IMR-90 (cell line): Measurements from ENCODE around the gene CLSTN1. TPM values are rescaled to one million over a fixed set of nuclear protein-coding genes. Genes with fewer than 3 reads are reported as not detected.
A peak's percentile ranks its signal among the peaks of the same experiment; 100 is the strongest.

ENCODE experiments used
- ATAC-seq: fragments of 200-7000 bp; cut with Tn5 transposase; 2 replicates; pipeline ENCODE4 v1.9.1; 2020; ENCODE audit warnings: low read depth, mild to moderate bottlenecking, moderate library complexity
- BruUV-seq: library from RNA; stranded (reverse); fragments of 400-500 nt; replicated peaks from 2 replicates; lab custom pipeline; 2021; lab: Mats Ljungman, UMichigan
- CTCF ChIA-PET: fragments of 300-600 bp; formaldehyde crosslinking; extraction: SDS; loops from one replicate; lab custom pipeline; 2021; ENCODE audit warnings: antibody characterized with exemption; lab: Yijun Ruan, JAX
- POLR2A ChIA-PET: fragments of 300-600 bp; sonication (Branson Sonifier 250); formaldehyde crosslinking; loops from one replicate; lab custom pipeline; 2022; ENCODE audit warnings: antibody characterized with exemption; ENCODE audit not compliant: unreplicated experiment; lab: Charles Lee
- DNase-seq: peaks from one replicate; pipeline ENCODE4 v3.0.0; 2013
- H2AFZ ChIP-seq: replicated peaks from 2 replicates; pipeline ENCODE3; 2013; ENCODE audit warnings: low read length, mild to moderate bottlenecking; ENCODE audit not compliant: poor library complexity
- H2AK5ac ChIP-seq: 2 replicates; pipeline ENCODE4 v1.6.1; 2013; ENCODE audit warnings: low read depth, low read length, inconsistent platforms
- H2AK9ac ChIP-seq: replicated peaks from 2 replicates; pipeline ENCODE3; 2013; ENCODE audit warnings: mild to moderate bottlenecking, low read depth, low read length, moderate library complexity; ENCODE audit not compliant: poor library complexity
- H2BK120ac ChIP-seq: 2 replicates; pipeline ENCODE4 v1.6.1; 2013; ENCODE audit warnings: low read depth, low read length, inconsistent platforms
- H2BK15ac ChIP-seq: 3 replicates; pipeline ENCODE4 v1.6.1; 2013; ENCODE audit warnings: low read depth, low read length, inconsistent platforms
- H2BK20ac ChIP-seq: 2 replicates; pipeline ENCODE4 v1.6.1; 2013; ENCODE audit warnings: low read depth, mild to moderate bottlenecking, inconsistent platforms, low read length, moderate library complexity
- H2BK5ac ChIP-seq: 2 replicates; pipeline ENCODE4 v1.6.1; 2013; ENCODE audit warnings: mild to moderate bottlenecking, low read depth, low read length, inconsistent platforms; ENCODE audit not compliant: poor library complexity, severe bottlenecking
- H3K14ac ChIP-seq: replicated peaks from 2 replicates; pipeline ENCODE4 v1.6.1; 2013; ENCODE audit warnings: low read depth, low read length, inconsistent platforms
- H3K18ac ChIP-seq: 2 replicates; pipeline ENCODE4 v1.6.1; 2013; ENCODE audit warnings: low read depth, low read length, control low read depth
- H3K23ac ChIP-seq: 2 replicates; pipeline ENCODE4 v1.6.1; 2013; ENCODE audit warnings: low read depth, low read length, inconsistent platforms
- H3K27ac ChIP-seq: 2 replicates; pipeline ENCODE4 v1.5.1; 2013; ENCODE audit warnings: mild to moderate bottlenecking, control low read depth, low read length; ENCODE audit not compliant: insufficient read depth
- H3K27me3 ChIP-seq: 2 replicates; pipeline ENCODE4 v1.6.1; 2013; ENCODE audit warnings: low read length; ENCODE audit not compliant: control insufficient read depth, insufficient read depth
- H3K36me3 ChIP-seq: 2 replicates; pipeline ENCODE4 v1.6.1; 2013; ENCODE audit warnings: low read length, mixed read lengths; ENCODE audit not compliant: control insufficient read depth, insufficient read depth
- H3K4ac ChIP-seq: 2 replicates; pipeline ENCODE4 v1.6.1; 2013; ENCODE audit warnings: low read depth, low read length, inconsistent platforms
- H3K4me1 ChIP-seq: 2 replicates; pipeline ENCODE4 v1.6.1; 2013; ENCODE audit warnings: low read length, mixed read lengths; ENCODE audit not compliant: control insufficient read depth, insufficient read depth
- H3K4me2 ChIP-seq: 2 replicates; pipeline ENCODE4 v1.6.1; 2013; ENCODE audit warnings: low read depth, mild to moderate bottlenecking, control low read depth, low read length, moderate library complexity
- H3K4me3 ChIP-seq: 2 replicates; pipeline ENCODE4 v1.5.1; 2013; ENCODE audit warnings: low read depth, mild to moderate bottlenecking, control low read depth, low read length, moderate library complexity; ENCODE audit not compliant: insufficient read depth
- H3K56ac ChIP-seq: 2 replicates; pipeline ENCODE4 v1.6.1; 2013; ENCODE audit warnings: low read length, inconsistent platforms; ENCODE audit not compliant: insufficient read depth; ENCODE audit errors: extremely low read depth
- H3K79me1 ChIP-seq, 2 experiments: 2 replicates each; pipeline ENCODE4 v1.6.1; 2013; ENCODE audit warnings: low read length in 2 of 2, inconsistent platforms in 1 of 2, low read depth in 1 of 2
- H3K9ac ChIP-seq: 2 replicates; pipeline ENCODE4 v1.6.1; 2013; ENCODE audit warnings: low read depth, low read length, control low read depth
- H3K9me1 ChIP-seq: 2 replicates; pipeline ENCODE4 v1.6.1; 2013; ENCODE audit warnings: low read length, inconsistent platforms; ENCODE audit not compliant: insufficient read depth
- H3K9me3 ChIP-seq: 2 replicates; pipeline ENCODE4 v1.6.1; 2013; ENCODE audit warnings: low read length; ENCODE audit not compliant: control insufficient read depth, insufficient read depth
- H4K20me1 ChIP-seq: 2 replicates; pipeline ENCODE4 v1.6.1; 2013; ENCODE audit warnings: low read length, inconsistent platforms; ENCODE audit not compliant: insufficient read depth
- H4K5ac ChIP-seq: 2 replicates; pipeline ENCODE4 v1.6.1; 2013; ENCODE audit warnings: mild to moderate bottlenecking, low read depth, low read length, control low read depth
- H4K8ac ChIP-seq, 2 experiments: 2 replicates each; pipeline ENCODE4 v1.6.1; 2013; ENCODE audit warnings: low read depth in 2 of 2, low read length in 2 of 2, control low read depth in 1 of 2, inconsistent platforms in 1 of 2
- H4K91ac ChIP-seq: 2 replicates; pipeline ENCODE4 v1.6.1; 2013; ENCODE audit warnings: low read depth, low read length, inconsistent platforms; ENCODE audit not compliant: insufficient read depth
- BHLHE40 ChIP-seq: fragments of 150-350 bp; IDR thresholded peaks from 2 replicates; pipeline ENCODE4 v1.6.1; 2016; ENCODE audit warnings: mild to moderate bottlenecking, low read depth, low read length
- CEBPB ChIP-seq: IDR thresholded peaks from 2 replicates; pipeline ENCODE4 v1.6.1; 2012; ENCODE audit warnings: low read depth, low read length, improper control_type of control experiment
- CHD1 ChIP-seq: IDR thresholded peaks from 2 replicates; pipeline ENCODE4 v1.6.1; 2012; ENCODE audit warnings: low read depth, low read length, improper control_type of control experiment
- CTCF ChIP-seq: conservative IDR thresholded peaks from 2 replicates; pipeline ENCODE4 v1.5.1; 2012; ENCODE audit warnings: mild to moderate bottlenecking, low read depth, low read length, improper control_type of control experiment
- ELK1 ChIP-seq: fragments of 150-350 bp; IDR thresholded peaks from 2 replicates; pipeline ENCODE4 v1.6.1; 2016; ENCODE audit warnings: low read depth, mild to moderate bottlenecking, low read length, moderate library complexity, borderline replicate concordance
- FOS ChIP-seq: fragments of 150-350 bp; IDR thresholded peaks from 2 replicates; pipeline ENCODE4 v1.6.1; 2016; ENCODE audit warnings: low read depth, low read length
- MAFK ChIP-seq: IDR thresholded peaks from 2 replicates; pipeline ENCODE4 v1.6.1; 2012; ENCODE audit warnings: low read depth, low read length, improper control_type of control experiment
- MXI1 ChIP-seq: IDR thresholded peaks from 2 replicates; pipeline ENCODE4 v1.6.1; 2012; ENCODE audit warnings: low read depth, mild to moderate bottlenecking, low read length, moderate library complexity, borderline replicate concordance
- NFE2L2 ChIP-seq: fragments of 150-350 bp; IDR thresholded peaks from 2 replicates; pipeline ENCODE4 v1.6.1; 2016; ENCODE audit warnings: low read depth, mild to moderate bottlenecking, low read length
- POLR2A ChIP-seq: IDR thresholded peaks from 2 replicates; pipeline ENCODE4 v1.6.1; 2012; ENCODE audit warnings: mild to moderate bottlenecking, low read depth, low read length
- RAD21 ChIP-seq: IDR thresholded peaks from 2 replicates; pipeline ENCODE4 v1.6.1; 2012; ENCODE audit warnings: low read length, improper control_type of control experiment
- RCOR1 ChIP-seq: IDR thresholded peaks from 2 replicates; pipeline ENCODE4 v1.6.1; 2012; ENCODE audit warnings: mild to moderate bottlenecking, low read length, improper control_type of control experiment; ENCODE audit not compliant: insufficient replicate concordance
- RFX5 ChIP-seq: IDR thresholded peaks from 2 replicates; pipeline ENCODE4 v1.8.0; 2012; ENCODE audit warnings: low read depth, mild to moderate bottlenecking, low read length, moderate library complexity
- SMC3 ChIP-seq: fragments of 150-350 bp; IDR thresholded peaks from 2 replicates; pipeline ENCODE4 v1.6.1; 2016; ENCODE audit warnings: low read depth, mild to moderate bottlenecking, antibody characterized with exemption, low read length, moderate library complexity
- USF2 ChIP-seq: fragments of 150-350 bp; IDR thresholded peaks from 2 replicates; pipeline ENCODE4 v1.6.1; 2017; ENCODE audit warnings: mild to moderate bottlenecking, antibody characterized with exemption, low read length, low read depth
- WGBS, 2 experiments: methylation state at CpG; one replicate each; pipeline versions ENCODE4 v1.1.5 to v1.1.7; 2013; ENCODE audit warnings: missing lambda C conversion rate in 2 of 2; ENCODE audit not compliant: insufficient read length in 1 of 2; ENCODE audit errors: extremely low coverage in 2 of 2; 5-methylcytosine and 5-hydroxymethylcytosine counted together
- dilution Hi-C: fragments of 300-500 bp; cut with HindIII; formaldehyde crosslinking; loops from one replicate; pipeline ENCODE4 v1.14.3; 2018; ENCODE audit warnings: low sequenced_read_pairs; ENCODE audit not compliant: unreplicated experiment
- in situ Hi-C: fragments of 300-500 bp; cut with MboI; formaldehyde crosslinking; loops from 3 replicates; pipeline ENCODE4 v1.14.3; 2019; ENCODE audit warnings: low sequenced_read_pairs, inconsistent platforms, mixed read lengths
- intact Hi-C: fragments of 100-400 bp; cut with micrococcal nuclease; formaldehyde crosslinking; loops from 2 replicates; pipeline ENCODE4 v1.10.0; 2022
- polyA plus RNA-seq, 3 experiments: library from polyadenylated mRNA; depleted of rRNA; stranded (reverse); fragments of >200 nt; gene quantifications; 2 replicates each; pipeline ENCODE4 v1.2.3, GENCODE V29; 2012; ENCODE audit warnings: low replicate concordance in 1 of 3
- total RNA-seq: library from RNA; depleted of rRNA; stranded (reverse); fragments of >200 nt; gene quantifications from 2 replicates; pipeline ENCODE4 v1.2.3, GENCODE V29; 2012

CLSTN1 gene
- total and polyA plus RNA-seq, 2 of the 4 experiments (the other 2 are of a cell fraction) = 30.1 to 72.2 TPM

GRCh38 chr1:9703681-9704080 lies 120.1 kb downstream of the CLSTN1 start:
- Histone ChIP-seq H2BK20ac (0 out of 2 replicates have a peak overlapping the region, but pooled peaks have one; percentile 0), H3K4me2 (no peak overlapping the region), H2BK120ac (no peak overlapping the region; the same call in 1 of the 2 replicates), H3K14ac (no peak overlapping the region; the same call in 1 of the 2 replicates), H3K18ac (no peak overlapping the region), H2AK9ac (no peak overlapping the region), H2BK5ac (no peak overlapping the region), H2BK15ac (0 out of 3 replicates have a peak overlapping the region, but pooled peaks have one; percentile 21), H3K4me1 (peaks cover 12% of the 10 kb centered on the region), H3K23ac (no peak overlapping the region), H4K91ac (no peak overlapping the region), H4K5ac (no peak overlapping the region), H3K4ac (no peak overlapping the region), H3K27ac (no peak overlapping the region), H3K79me1 (peaks cover 24 to 55% of the 10 kb centered on the region in 2 experiments), H3K36me3 (no peaks in the 10 kb centered on the region), H3K56ac (no peak overlapping the region), H3K9me1 (peaks cover 20% of the 10 kb centered on the region), H3K9me3 (no peaks in the 10 kb centered on the region), H2AFZ (no peak overlapping the region), H3K9ac (no peak overlapping the region), H3K4me3 (no peak overlapping the region), H4K8ac (no peak overlapping the region), H2AK5ac (no peak overlapping the region; the same call in 1 of the 2 replicates), H4K20me1 (peaks cover 6% of the 10 kb centered on the region; the same call in 1 of the 2 replicates), H3K27me3 (no peaks in the 10 kb centered on the region)
- no TSS peak for BruUV-seq
- no peak for ATAC-seq
- intact Hi-C loops (no loop called here), in situ Hi-C loops (no loop called here), dilution Hi-C loops (no loop called here)
- TF ChIP-seq CEBPB (no peak), BHLHE40 (no peak), RFX5 (no peak), RCOR1 (no peak), USF2 (no peak), SMC3 (no peak), MXI1 (no peak), ELK1 (no peak), CTCF (no peak), CHD1 (no peak), NFE2L2 (no peak), POLR2A (no peak), FOS (no peak), RAD21 (no peak), MAFK (no peak)
- WGBS, 2 experiments = no CpG with 5 or more reads among the region's 3 CpGs
- ChIA-PET CTCF (no interaction called here), POLR2A (no interaction called here)
- no peak for DNase-seq
